ENCODE measurements around the gene ATIC.

ATIC gene

GRCh38 chr2:215383652-215384279, 71.9 kb downstream of the ATIC start:
- H3K27ac ChIP-seq: no peak overlapping the region
- TF ChIP-seq, protein P1, sequence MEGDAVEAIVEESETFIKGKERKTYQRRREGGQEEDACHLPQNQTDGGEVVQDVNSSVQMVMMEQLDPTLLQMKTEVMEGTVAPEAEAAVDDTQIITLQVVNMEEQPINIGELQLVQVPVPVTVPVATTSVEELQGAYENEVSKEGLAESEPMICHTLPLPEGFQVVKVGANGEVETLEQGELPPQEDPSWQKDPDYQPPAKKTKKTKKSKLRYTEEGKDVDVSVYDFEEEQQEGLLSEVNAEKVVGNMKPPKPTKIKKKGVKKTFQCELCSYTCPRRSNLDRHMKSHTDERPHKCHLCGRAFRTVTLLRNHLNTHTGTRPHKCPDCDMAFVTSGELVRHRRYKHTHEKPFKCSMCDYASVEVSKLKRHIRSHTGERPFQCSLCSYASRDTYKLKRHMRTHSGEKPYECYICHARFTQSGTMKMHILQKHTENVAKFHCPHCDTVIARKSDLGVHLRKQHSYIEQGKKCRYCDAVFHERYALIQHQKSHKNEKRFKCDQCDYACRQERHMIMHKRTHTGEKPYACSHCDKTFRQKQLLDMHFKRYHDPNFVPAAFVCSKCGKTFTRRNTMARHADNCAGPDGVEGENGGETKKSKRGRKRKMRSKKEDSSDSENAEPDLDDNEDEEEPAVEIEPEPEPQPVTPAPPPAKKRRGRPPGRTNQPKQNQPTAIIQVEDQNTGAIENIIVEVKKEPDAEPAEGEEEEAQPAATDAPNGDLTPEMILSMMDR (conservative IDR thresholded peaks at IDR 0.05): no peak
- TF ChIP-seq ZFX (IDR thresholded peaks at IDR 0.05): no peak

DNA sequence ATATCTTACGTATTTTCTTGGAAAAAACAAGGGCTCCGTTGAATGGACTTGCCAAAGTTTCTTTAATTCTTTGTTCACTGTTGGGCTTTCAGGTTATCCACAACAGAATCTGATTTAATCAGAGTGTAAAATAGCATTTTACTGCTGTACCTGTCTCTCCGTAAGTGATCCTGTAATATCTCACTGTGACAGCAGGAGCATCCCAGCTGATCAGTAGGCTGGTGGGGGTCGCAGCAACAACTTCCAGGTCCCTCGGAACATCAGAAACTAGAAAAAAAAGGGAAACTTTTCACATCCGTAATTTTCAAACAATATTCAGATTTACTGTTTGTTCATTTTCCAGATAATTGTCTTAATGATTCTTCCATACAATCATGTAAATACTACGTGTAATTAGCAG, 72.9 kb downstream of the ATIC start:
- TF ChIP-seq, protein P1 (conservative IDR thresholded peaks at IDR 0.05): no peak
- TF ChIP-seq ZFX (IDR thresholded peaks at IDR 0.05): no peak
- no peak overlapping the region for H3K27ac ChIP-seq

DNA sequence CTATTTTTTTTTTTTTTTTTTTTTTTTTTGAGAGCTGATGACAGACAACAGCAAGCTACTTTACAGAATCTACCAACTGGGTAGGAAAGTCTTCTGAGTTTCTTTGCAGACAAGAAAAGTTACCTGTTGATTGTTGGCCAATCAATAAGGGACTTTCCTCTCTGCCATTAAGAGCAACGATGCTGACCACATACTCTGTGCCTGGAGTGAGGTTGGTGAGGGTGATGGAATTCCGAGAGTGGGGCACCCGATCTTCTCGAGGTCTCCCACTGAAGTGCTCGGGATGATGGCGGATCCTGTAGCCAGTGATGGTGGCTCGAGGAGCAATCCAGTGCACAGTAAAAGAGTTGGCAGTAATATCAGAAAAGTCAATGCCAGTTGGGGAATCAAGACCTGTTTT, 74.7 kb downstream of the ATIC start:
- no peak for TF ChIP-seq ZFX (IDR thresholded peaks at IDR 0.05)
- TF ChIP-seq, protein P1 (conservative IDR thresholded peaks at IDR 0.05): no peak

DNA sequence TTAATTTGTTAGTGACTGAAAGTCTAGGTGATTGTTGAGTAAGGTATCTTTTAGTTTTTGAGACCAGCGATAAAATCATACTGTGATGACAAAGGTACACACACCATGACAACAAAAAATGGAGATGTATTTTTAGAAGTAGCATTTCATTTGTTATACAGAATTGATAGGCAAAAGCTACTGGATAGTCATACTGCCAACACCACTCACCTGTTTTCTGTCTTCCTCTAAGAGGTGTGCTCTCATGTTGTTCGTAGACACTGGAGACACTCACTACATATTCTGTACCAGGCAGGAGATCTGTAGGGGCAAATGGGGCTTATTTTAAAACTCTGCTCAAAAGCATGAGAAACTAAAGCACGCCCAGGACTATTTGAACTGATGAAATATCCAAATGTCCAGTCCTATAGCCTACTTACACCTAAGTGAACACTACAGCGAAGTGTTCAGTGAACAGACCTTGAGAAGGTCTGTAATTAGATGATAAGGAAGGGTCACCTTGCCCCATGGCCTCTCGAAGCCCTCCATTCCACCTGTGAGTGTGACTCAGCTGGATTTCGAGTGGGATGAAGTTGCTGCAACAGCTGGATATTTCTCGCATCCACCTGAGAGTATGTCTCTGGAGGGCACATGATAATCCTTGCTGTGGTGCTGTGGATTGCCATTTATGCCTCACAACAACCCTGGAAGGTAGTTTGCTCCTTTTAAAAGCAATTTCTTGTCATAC, 76.3 kb downstream of the ATIC start:
- no peak for TF ChIP-seq ZFX (IDR thresholded peaks at IDR 0.05)
- TF ChIP-seq, protein P1 (conservative IDR thresholded peaks at IDR 0.05): no peak
- no peak overlapping the region for H3K27ac ChIP-seq

More for the DNA sequence above, 74.7 kb downstream of the ATIC start:
- H3K27ac ChIP-seq: no peak overlapping the region

DNA sequence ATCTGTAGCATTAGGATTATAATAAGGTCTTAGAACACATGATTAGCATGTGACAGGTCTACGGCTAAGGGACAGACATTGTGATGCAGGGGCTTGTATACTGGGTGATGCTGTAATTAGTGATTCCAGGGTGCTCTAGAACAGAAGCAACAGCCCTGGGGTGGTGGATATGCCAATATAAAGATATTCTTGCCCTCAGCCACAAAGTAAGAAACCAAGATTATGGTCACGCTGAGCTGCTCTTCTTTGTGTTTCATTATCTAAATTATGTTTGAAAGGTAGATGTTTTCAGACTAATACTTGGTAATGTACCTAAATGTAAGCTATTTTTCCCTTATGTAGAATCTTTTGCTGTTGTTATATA, 78.7 kb downstream of the ATIC start:
- no peak overlapping the region for H3K27ac ChIP-seq
- TF ChIP-seq, protein P1 (conservative IDR thresholded peaks at IDR 0.05): no peak
- no peak for TF ChIP-seq ZFX (IDR thresholded peaks at IDR 0.05)

DNA sequence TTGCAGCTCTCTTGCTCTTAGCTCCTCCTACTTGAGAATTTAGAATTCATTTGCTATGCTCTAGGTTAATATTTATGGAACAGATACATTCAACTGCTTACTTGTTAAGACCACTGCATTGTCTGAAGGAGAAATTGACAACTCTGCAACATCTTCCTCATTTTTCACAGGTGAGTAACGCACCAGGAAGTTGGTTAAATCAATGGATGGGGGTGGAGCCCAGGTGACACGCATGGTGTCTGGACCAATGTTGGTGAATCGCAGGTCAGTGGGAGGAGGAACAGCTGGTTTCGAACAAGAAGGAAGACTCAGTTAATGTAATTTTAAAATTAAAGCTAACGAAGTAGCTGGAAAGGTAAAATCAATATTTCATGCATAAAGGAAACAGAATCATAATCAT, 79.7 kb downstream of the ATIC start:
- no peak overlapping the region for H3K27ac ChIP-seq
- no peak for TF ChIP-seq ZFX (IDR thresholded peaks at IDR 0.05)
- TF ChIP-seq, protein P1 (conservative IDR thresholded peaks at IDR 0.05): no peak

DNA sequence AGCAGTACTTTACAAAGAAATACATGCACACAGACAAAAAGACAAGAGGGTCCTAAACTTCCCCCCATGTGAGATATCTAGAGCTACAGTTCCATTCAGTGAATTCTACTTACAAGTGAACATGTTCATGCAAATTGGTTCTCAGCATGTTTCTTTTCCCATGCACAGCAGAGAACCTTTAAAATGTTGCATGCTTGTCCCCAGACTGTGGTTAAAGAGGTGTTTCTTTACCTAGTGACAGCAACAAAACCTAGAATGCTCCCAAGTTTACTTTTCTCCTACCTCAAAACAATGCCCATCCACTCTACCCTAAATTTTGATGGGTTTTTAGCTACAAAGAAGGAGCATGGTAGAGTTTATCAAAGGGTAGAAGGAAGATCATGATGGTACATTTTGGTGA, 80.3 kb downstream of the ATIC start:
- TF ChIP-seq ZFX (IDR thresholded peaks at IDR 0.05): no peak
- TF ChIP-seq, protein P1 (conservative IDR thresholded peaks at IDR 0.05): no peak
- no peak overlapping the region for H3K27ac ChIP-seq

All from C4-2B (cell line).